ENCODE data around the gene LACTBL1.
"Not testable (repeated sequence)": the region's sequence is repeated elsewhere in the genome, so short reads cannot be mapped to it uniquely, and the experiment has no call there.

- TF ChIP-seq CTCF, POLR2A (IDR thresholded peaks at IDR 0.05): not testable (repeated sequence)
Measured at GRCh38 chr1:23010025-23010424, 37.4 kb upstream of the LACTBL1 start.

Measured in uterus (tissue), 2 donors.